Posterior cingulate gyrus (tissue), 11 donors: Measurements from ENCODE around the gene SSMEM1.
A peak's percentile ranks its signal among the peaks of the same experiment; 100 is the strongest.
"Not testable (repeated sequence)": the region's sequence is repeated elsewhere in the genome, so short reads cannot be mapped to it uniquely, and the experiment has no call there.

Experiments
- DNase-seq, 10 donors: peaks; one replicate each; pipeline versions ENCODE4 v3.0.0 to v3.0.0-alpha.2; 2020 to 2021; ENCODE audit warnings: mixed read lengths in 3 of 10
- intact Hi-C: fragments of 100-400 bp; cut with DNase I; formaldehyde crosslinking; loops from one replicate; pipeline ENCODE4 v1.15.1; 2023

Gene SSMEM1

GRCh38 chr7:130242198-130243014 is 34.7 kb downstream of the SSMEM1 start:
- intact Hi-C loops: loop anchor here (10.0 kb wide), 1 partner anchor 482 kb away; no protein-coding TSS in a partner anchor
- DNase-seq: peak in 7 of 10 donors; percentile 13 to 93 (median 49)

GRCh38 chr7:130243486-130243885 is 35.8 kb downstream of the SSMEM1 start:
- intact Hi-C loops: loop anchor here (10.0 kb wide), 1 partner anchor 481 kb away; no protein-coding TSS in a partner anchor
- not testable (repeated sequence) for DNase-seq

GRCh38 chr7:130246491-130246890 is 38.8 kb downstream of the SSMEM1 start:
- DNase-seq: not testable (repeated sequence)
- intact Hi-C loops: loop anchor here (10.0 kb wide), 1 partner anchor 478 kb away; no protein-coding TSS in a partner anchor

GRCh38 chr7:130248842-130249241 is 41.2 kb downstream of the SSMEM1 start:
- intact Hi-C loops: loop anchor here (10.0 kb wide), 1 partner anchor 476 kb away; no protein-coding TSS in a partner anchor
- not testable (repeated sequence) for DNase-seq

- intact Hi-C loops: loop anchor here (10.0 kb wide), 1 partner anchor 475 kb away; no protein-coding TSS in a partner anchor
- DNase-seq: not testable (repeated sequence)
Observed at GRCh38 chr7:130249626-130250025, 42.0 kb downstream of the SSMEM1 start.

- DNase-seq: no peak
- intact Hi-C loops: no loop called here
Observed at GRCh38 chr7:130254555-130254954, 46.9 kb downstream of the SSMEM1 start.

GRCh38 chr7:130256704-130257103 is 49.0 kb downstream of the SSMEM1 start:
- intact Hi-C loops: no loop called here
- DNase-seq: no peak

- DNase-seq: no peak
- intact Hi-C loops: no loop called here
Observed at GRCh38 chr7:130258494-130259078, 50.9 kb downstream of the SSMEM1 start.

GRCh38 chr7:130262448-130262847 is 54.8 kb downstream of the SSMEM1 start:
- intact Hi-C loops: no loop called here
- no peak for DNase-seq

- DNase-seq: no peak
- intact Hi-C loops: no loop called here
Observed at GRCh38 chr7:130263130-130263529, 55.5 kb downstream of the SSMEM1 start.
